Panc1 (cell line): Measurements from ENCODE around the gene LTBP2. TPM values are rescaled to one million over a fixed set of nuclear protein-coding genes. Genes with fewer than 3 reads are reported as not detected.

Experiments used
- ATAC-seq: fragments of 200-7000 bp; cut with Tn5 transposase; 2 replicates; pipeline ENCODE4 v1.9.1; 2020; ENCODE audit warnings: mild to moderate bottlenecking, moderate library complexity
- BruUV-seq: library from RNA; stranded (reverse); fragments of 400-500 nt; replicated peaks from 2 replicates; lab custom pipeline; 2021; lab: Mats Ljungman, UMichigan
- CTCF ChIA-PET: fragments of 300-600 bp; sonication (Branson Sonifier 250); formaldehyde crosslinking; loops from one replicate; lab custom pipeline; 2022; ENCODE audit warnings: antibody characterized with exemption; lab: Charles Lee
- POLR2A ChIA-PET: fragments of 300-600 bp; sonication (Branson Sonifier 250); formaldehyde crosslinking; loops from one replicate; lab custom pipeline; 2022; ENCODE audit warnings: antibody characterized with exemption; lab: Charles Lee
- DNase-seq: peaks from one replicate; pipeline ENCODE4 v3.0.0-alpha.2; 2010; ENCODE audit warnings: low read depth, low spot score
- H3K27ac ChIP-seq: 2 replicates; pipeline ENCODE4 v1.5.1; 2011; ENCODE audit warnings: mild to moderate bottlenecking, low read length, inconsistent platforms
- H3K27me3 ChIP-seq: fragments of 200-500 bp; sonication (Bioruptor generic); 2 replicates; pipeline ENCODE4 v1.6.0; 2014; ENCODE audit warnings: low read length, inconsistent platforms; ENCODE audit not compliant: control insufficient read depth, insufficient read depth
- H3K36me3 ChIP-seq: fragments of 200-500 bp; sonication (Bioruptor generic); 2 replicates; pipeline ENCODE4 v1.5.1; 2014; ENCODE audit warnings: inconsistent platforms, mild to moderate bottlenecking, low read length, moderate library complexity; ENCODE audit not compliant: control insufficient read depth, insufficient read depth
- H3K4me1 ChIP-seq: 2 replicates; pipeline ENCODE4 v1.5.1; 2011; ENCODE audit warnings: inconsistent platforms, mild to moderate bottlenecking, low read length, moderate library complexity; ENCODE audit not compliant: control insufficient read depth, insufficient read depth
- H3K4me3 ChIP-seq, 2 experiments: 2 replicates each; pipeline ENCODE4 v1.5.1; 2011 to 2012; ENCODE audit warnings: low read depth in 2 of 2, low read length in 2 of 2, mild to moderate bottlenecking in 2 of 2, inconsistent platforms in 1 of 2, moderate library complexity in 1 of 2
- H3K9me3 ChIP-seq: fragments of 200-500 bp; sonication (Bioruptor generic); 2 replicates; pipeline ENCODE4 v1.5.1; 2014; ENCODE audit warnings: low read depth, mild to moderate bottlenecking, inconsistent platforms, low read length, moderate library complexity; ENCODE audit not compliant: control insufficient read depth, insufficient read depth
- POLR2AphosphoS5 ChIP-seq: IDR thresholded peaks from 2 replicates; pipeline ENCODE4 v1.6.1; 2012; ENCODE audit warnings: mild to moderate bottlenecking, low read depth, low read length, moderate library complexity
- REST ChIP-seq, 2 experiments: IDR thresholded peaks; 2 replicates each; pipeline ENCODE4 v1.6.1; 2011 to 2012; ENCODE audit warnings: low read depth in 2 of 2, control low read depth in 1 of 2, low read length in 1 of 2, mild to moderate bottlenecking in 1 of 2, moderate library complexity in 1 of 2; ENCODE audit not compliant: insufficient read depth in 1 of 2
- SIN3A ChIP-seq: IDR thresholded peaks from 2 replicates; pipeline ENCODE4 v1.6.1; 2012; ENCODE audit warnings: low read depth, mild to moderate bottlenecking, low read length, moderate library complexity, borderline replicate concordance; ENCODE audit not compliant: insufficient read depth
- TCF7L2 ChIP-seq: IDR thresholded peaks from 2 replicates; pipeline ENCODE4 v1.6.1; 2011; ENCODE audit warnings: mild to moderate bottlenecking, low read depth, low read length, inconsistent platforms
- in situ Hi-C: cut with HindIII; loops from 2 replicates; pipeline ENCODE4 v1.10.0; 2016; ENCODE audit warnings: low sequenced_read_pairs, low pct_unique_long_range_greater_than_20kb
- intact Hi-C: fragments of 100-400 bp; cut with micrococcal nuclease; formaldehyde crosslinking; loops from one replicate; pipeline ENCODE4 v1.10.0; 2022; ENCODE audit not compliant: unreplicated experiment
- total RNA-seq: library from RNA; stranded (reverse); gene quantifications from one replicate; pipeline ENCODE4 v1.2.1, GENCODE V29; 2021; ENCODE audit not compliant: unreplicated experiment
- TF ChIP-seq, protein P1 (sequence below): fragments of 450-650 bp; IDR thresholded peaks from 2 replicates; pipeline ENCODE4 v1.5.1; 2017; ENCODE audit warnings: mild to moderate bottlenecking

LTBP2 gene
- total RNA-seq, 1 experiment from 2014 or later: 69.8 TPM

DNA sequence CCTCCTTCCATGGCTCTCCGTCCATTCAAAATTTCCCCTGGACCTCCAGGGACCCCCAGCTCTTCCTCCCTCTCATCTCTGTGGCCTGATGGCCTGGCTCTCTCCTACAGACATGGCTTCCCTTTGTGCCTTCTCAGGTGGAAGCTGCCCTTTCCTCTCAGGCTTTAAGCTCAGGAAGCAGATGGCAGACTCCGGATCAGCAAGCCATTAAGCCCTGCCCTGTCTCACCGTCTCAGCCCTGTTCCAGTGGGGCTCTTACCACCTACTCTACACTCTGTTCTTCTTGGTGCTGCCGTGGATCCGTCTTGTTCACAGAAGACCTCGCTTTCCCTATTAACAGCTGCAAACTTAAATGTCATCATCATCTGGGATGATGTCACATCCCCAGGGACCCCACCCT is 152.1 kb downstream of the LTBP2 start:
- Histone ChIP-seq H3K4me3 (no peak overlapping the region), H3K27me3 (no peaks in the 10 kb centered on the region), H3K9me3 (no peaks in the 10 kb centered on the region), H3K4me1 (no peaks in the 10 kb centered on the region), H3K27ac (no peak overlapping the region), H3K36me3 (no peaks in the 10 kb centered on the region)
- BruUV-seq: no TSS peak
- in situ Hi-C loops: no loop called here
- intact Hi-C loops: no loop called here
- DNase-seq (no peak), ATAC-seq (no peak)
- CTCF ChIA-PET: no interaction called here
- TF ChIP-seq, protein P1, sequence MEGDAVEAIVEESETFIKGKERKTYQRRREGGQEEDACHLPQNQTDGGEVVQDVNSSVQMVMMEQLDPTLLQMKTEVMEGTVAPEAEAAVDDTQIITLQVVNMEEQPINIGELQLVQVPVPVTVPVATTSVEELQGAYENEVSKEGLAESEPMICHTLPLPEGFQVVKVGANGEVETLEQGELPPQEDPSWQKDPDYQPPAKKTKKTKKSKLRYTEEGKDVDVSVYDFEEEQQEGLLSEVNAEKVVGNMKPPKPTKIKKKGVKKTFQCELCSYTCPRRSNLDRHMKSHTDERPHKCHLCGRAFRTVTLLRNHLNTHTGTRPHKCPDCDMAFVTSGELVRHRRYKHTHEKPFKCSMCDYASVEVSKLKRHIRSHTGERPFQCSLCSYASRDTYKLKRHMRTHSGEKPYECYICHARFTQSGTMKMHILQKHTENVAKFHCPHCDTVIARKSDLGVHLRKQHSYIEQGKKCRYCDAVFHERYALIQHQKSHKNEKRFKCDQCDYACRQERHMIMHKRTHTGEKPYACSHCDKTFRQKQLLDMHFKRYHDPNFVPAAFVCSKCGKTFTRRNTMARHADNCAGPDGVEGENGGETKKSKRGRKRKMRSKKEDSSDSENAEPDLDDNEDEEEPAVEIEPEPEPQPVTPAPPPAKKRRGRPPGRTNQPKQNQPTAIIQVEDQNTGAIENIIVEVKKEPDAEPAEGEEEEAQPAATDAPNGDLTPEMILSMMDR: no peak
- TF ChIP-seq POLR2AphosphoS5 (no peak), SIN3A (no peak), REST (IDR thresholded peaks at IDR 0.05; ENCODE audit: insufficient read depth in 1 of 2, low read depth in 2 of 2, low read length in 1 of 2) (no peak), TCF7L2 (no peak)
- POLR2A ChIA-PET: no interaction called here

- Histone ChIP-seq H3K9me3 (no peaks in the 10 kb centered on the region), H3K36me3 (no peaks in the 10 kb centered on the region), H3K4me1 (no peaks in the 10 kb centered on the region), H3K27ac (no peak overlapping the region), H3K4me3 (no peak overlapping the region), H3K27me3 (no peaks in the 10 kb centered on the region)
- BruUV-seq: no TSS peak
- in situ Hi-C loops (no loop called here), intact Hi-C loops (no loop called here)
- DNase-seq: no peak
- ChIA-PET POLR2A (no interaction called here), CTCF (no interaction called here)
- peak; percentile 84 for ATAC-seq
- TF ChIP-seq, protein P1: peak; percentile 72
- TF ChIP-seq REST (IDR thresholded peaks at IDR 0.05; ENCODE audit: insufficient read depth in 1 of 2, low read depth in 2 of 2, low read length in 1 of 2): no peak
These were observed 152.6 kb downstream of the LTBP2 start for GRCh38 chr14:74459289-74459946.
